CD8-positive, alpha-beta memory T cell (primary cell): ENCODE measurements around the gene BACE2. TPM values are rescaled to one million over a fixed set of nuclear protein-coding genes. Genes with fewer than 3 reads are reported as not detected.

Source experiments
- CTCF ChIA-PET: fragments of 350-600 bp; sonication (Branson Sonifier 250); formaldehyde crosslinking; loops from one replicate; lab custom pipeline; 2021; ENCODE audit warnings: antibody characterized with exemption; lab: Charles Lee
- POLR2A ChIA-PET: fragments of 350-600 bp; sonication (Branson Sonifier 250); formaldehyde crosslinking; loops from one replicate; lab custom pipeline; 2021; ENCODE audit warnings: antibody characterized with exemption; lab: Charles Lee
- DNase-seq, 5 donors: peaks; one replicate each; pipeline versions ENCODE4 v3.0.0 to v3.0.0-alpha.2; 2020 to 2022; ENCODE audit warnings: mixed read lengths in 1 of 5
- H3K27ac ChIP-seq: one replicate; pipeline ENCODE4 v1.7.0; 2013; ENCODE audit warnings: low read depth, mild to moderate bottlenecking, low read length, moderate library complexity
- H3K27me3 ChIP-seq: 2 replicates; pipeline ENCODE4 v1.7.0; 2013; ENCODE audit warnings: low read length, mild to moderate bottlenecking; ENCODE audit not compliant: insufficient read depth, poor library complexity, severe bottlenecking
- H3K36me3 ChIP-seq: 2 replicates; pipeline ENCODE4 v1.7.0; 2013; ENCODE audit warnings: mild to moderate bottlenecking, low read length, moderate library complexity; ENCODE audit not compliant: insufficient read depth
- H3K4me1 ChIP-seq: 2 replicates; pipeline ENCODE4 v1.7.0; 2013; ENCODE audit warnings: mild to moderate bottlenecking, low read length, moderate library complexity; ENCODE audit not compliant: insufficient read depth
- H3K4me3 ChIP-seq: 2 replicates; pipeline ENCODE4 v1.7.0; 2013; ENCODE audit warnings: mild to moderate bottlenecking, low read length
- H3K9me3 ChIP-seq: 2 replicates; pipeline ENCODE4 v1.7.0; 2013; ENCODE audit warnings: mild to moderate bottlenecking, low read length
- H3K27ac Mint-ChIP-seq, 8 donors: one replicate each; pipeline ENCODE4 v1.8.0; 2020 to 2021; ENCODE audit warnings: mixed read lengths in 8 of 8, mild to moderate bottlenecking in 6 of 8, inconsistent platforms in 3 of 8, moderate library complexity in 3 of 8
- H3K27me3 Mint-ChIP-seq, 2 donors: one replicate each; pipeline ENCODE4 v1.8.0; 2020 to 2021; ENCODE audit warnings: mixed read lengths in 2 of 2, mild to moderate bottlenecking in 1 of 2, moderate library complexity in 1 of 2
- H3K36me3 Mint-ChIP-seq, 3 donors: one replicate each; pipeline ENCODE4 v1.8.0; 2020 to 2021; ENCODE audit warnings: mixed read lengths in 3 of 3, inconsistent platforms in 1 of 3, mild to moderate bottlenecking in 1 of 3
- H3K4me1 Mint-ChIP-seq, 3 donors: one replicate each; pipeline ENCODE4 v1.8.0; 2020 to 2021; ENCODE audit warnings: mixed read lengths in 3 of 3, inconsistent platforms in 1 of 3, mild to moderate bottlenecking in 1 of 3
- H3K4me3 Mint-ChIP-seq, 7 donors: one replicate each; pipeline ENCODE4 v1.8.0; 2020 to 2021; ENCODE audit warnings: mixed read lengths in 7 of 7, mild to moderate bottlenecking in 6 of 7, moderate library complexity in 4 of 7, inconsistent platforms in 2 of 7
- H3K9me3 Mint-ChIP-seq, 5 donors: one replicate each; pipeline ENCODE4 v1.8.0; 2020 to 2022; ENCODE audit warnings: mixed read lengths in 5 of 5, mild to moderate bottlenecking in 3 of 5, moderate library complexity in 2 of 5, inconsistent platforms in 1 of 5
- polyA plus RNA-seq: library from polyadenylated mRNA; unstranded; fragments of 300-500 nt; fragmentation: Illumina TruSeq; gene quantifications from one replicate; pipeline ENCODE4 v1.2.3, GENCODE V29; 2021
- total RNA-seq, 2 experiments: library from RNA; stranded (reverse); gene quantifications; one replicate each; pipeline ENCODE4 v1.2.3, GENCODE V29; 2021

The BACE2 gene
- total and polyA plus RNA-seq, 3 experiments from 2014 or later = 0.44 to 1.1 (median 0.58) TPM

DNA sequence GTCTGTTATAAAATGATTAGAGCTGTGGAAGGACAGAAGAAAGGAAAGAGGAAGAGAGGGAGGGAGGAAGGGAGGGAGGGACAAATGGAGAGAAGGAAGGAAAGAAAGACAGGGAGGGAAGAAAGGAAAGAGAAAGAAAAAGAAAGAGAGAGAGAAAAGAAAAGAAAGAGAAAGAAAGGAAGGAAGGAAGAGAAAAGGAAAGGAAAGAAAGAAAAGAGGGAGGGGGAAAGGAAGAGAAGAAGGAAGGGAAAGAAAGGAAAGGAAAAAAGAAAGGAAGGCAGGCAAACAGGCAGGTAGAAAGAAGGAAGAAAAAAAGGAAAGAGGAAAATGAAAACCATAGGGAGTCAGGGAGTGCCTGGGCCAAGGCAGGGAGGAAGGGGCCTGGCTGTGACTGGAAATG lies 14.5 kb upstream of the BACE2 start:
- H3K4me3 Mint-ChIP-seq = no peak overlapping the region
- H3K4me3 ChIP-seq = no peak overlapping the region
- H3K27ac Mint-ChIP-seq = no peak overlapping the region
- CTCF ChIA-PET = no interaction called here
- H3K4me1 Mint-ChIP-seq = no peaks in the 10 kb centered on the region
- POLR2A ChIA-PET = no interaction called here
- no peaks in the 10 kb centered on the region for H3K36me3 ChIP-seq
- no peaks in the 10 kb centered on the region for H3K27me3 ChIP-seq
- H3K9me3 ChIP-seq = no peaks in the 10 kb centered on the region
- no peaks in the 10 kb centered on the region for H3K4me1 ChIP-seq
- no peak for DNase-seq
- H3K36me3 Mint-ChIP-seq = no peaks in the 10 kb centered on the region
- H3K27ac ChIP-seq = no peak overlapping the region
- H3K27me3 Mint-ChIP-seq = peaks cover 3 to 23% of the 10 kb centered on the region in 2 donors
- peaks cover 0 to 10% (median 0%) of the 10 kb centered on the region in 5 donors for H3K9me3 Mint-ChIP-seq

DNA sequence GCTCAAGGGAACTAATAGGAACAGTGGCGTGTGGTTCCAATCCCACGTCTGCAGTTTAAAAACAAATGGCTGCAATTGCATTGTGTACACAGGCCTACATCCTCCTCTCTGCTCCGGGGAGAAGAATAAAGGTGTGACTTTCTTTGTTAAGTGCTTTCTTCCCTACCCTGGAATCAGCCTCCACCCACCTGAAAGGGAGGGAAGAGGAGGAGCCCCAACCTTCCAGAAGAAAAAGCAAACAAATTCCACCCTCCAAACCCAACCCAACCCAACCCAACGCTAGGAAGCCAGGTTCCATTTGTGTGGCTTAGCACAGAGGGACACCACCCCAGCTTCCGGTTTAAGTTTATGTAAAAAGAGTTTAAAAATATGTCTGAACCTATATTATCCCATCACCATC lies 11.8 kb upstream of the BACE2 start:
- peaks cover 5 to 29% of the 10 kb centered on the region in 2 donors for H3K27me3 Mint-ChIP-seq
- POLR2A ChIA-PET = no interaction called here
- H3K4me3 Mint-ChIP-seq = no peak overlapping the region

DNA sequence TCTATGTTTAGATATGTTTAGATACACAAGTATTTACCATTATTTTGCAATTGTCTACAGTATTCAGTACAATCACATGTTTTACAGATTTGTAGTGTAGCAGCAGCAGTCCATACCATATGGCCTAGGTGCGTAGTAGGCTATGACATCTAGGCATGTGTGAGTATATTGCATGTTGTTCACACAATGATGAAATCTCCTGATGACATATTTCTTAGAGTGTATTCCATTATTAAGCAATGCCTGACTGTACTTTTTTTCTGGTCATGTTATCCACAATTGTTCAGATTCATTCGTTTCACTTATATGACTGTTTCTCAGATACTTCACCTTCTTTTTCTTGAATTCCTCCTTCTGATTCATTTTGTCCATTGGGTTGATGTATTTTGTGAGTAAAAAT lies 9.9 kb upstream of the BACE2 start:
- POLR2A ChIA-PET = no interaction called here
- Histone ChIP-seq H3K4me1 (no peaks in the 10 kb centered on the region), H3K4me3 (no peak overlapping the region), H3K36me3 (no peaks in the 10 kb centered on the region), H3K27me3 (no peaks in the 10 kb centered on the region), H3K27ac (no peak overlapping the region), H3K9me3 (no peaks in the 10 kb centered on the region)
- Mint-ChIP-seq H3K4me3 (no peak overlapping the region), H3K27me3 (peaks cover 5 to 33% of the 10 kb centered on the region in 2 donors), H3K9me3 (peaks cover 0 to 10% (median 0%) of the 10 kb centered on the region in 5 donors), H3K36me3 (no peaks in the 10 kb centered on the region), H3K27ac (no peak overlapping the region), H3K4me1 (no peaks in the 10 kb centered on the region)
- no peak for DNase-seq
- CTCF ChIA-PET = no interaction called here

More for the DNA sequence above, 11.8 kb upstream of the BACE2 start:
- Mint-ChIP-seq H3K4me1 (no peaks in the 10 kb centered on the region), H3K27ac (no peak overlapping the region), H3K36me3 (no peaks in the 10 kb centered on the region), H3K9me3 (peaks cover 0 to 12% (median 0%) of the 10 kb centered on the region in 5 donors)
- no peak for DNase-seq
- CTCF ChIA-PET = no interaction called here
- no peaks in the 10 kb centered on the region for H3K4me1 ChIP-seq
- H3K27me3 ChIP-seq = no peaks in the 10 kb centered on the region
- no peak overlapping the region for H3K27ac ChIP-seq
- no peaks in the 10 kb centered on the region for H3K36me3 ChIP-seq
- H3K9me3 ChIP-seq = no peaks in the 10 kb centered on the region
- no peak overlapping the region for H3K4me3 ChIP-seq

DNA sequence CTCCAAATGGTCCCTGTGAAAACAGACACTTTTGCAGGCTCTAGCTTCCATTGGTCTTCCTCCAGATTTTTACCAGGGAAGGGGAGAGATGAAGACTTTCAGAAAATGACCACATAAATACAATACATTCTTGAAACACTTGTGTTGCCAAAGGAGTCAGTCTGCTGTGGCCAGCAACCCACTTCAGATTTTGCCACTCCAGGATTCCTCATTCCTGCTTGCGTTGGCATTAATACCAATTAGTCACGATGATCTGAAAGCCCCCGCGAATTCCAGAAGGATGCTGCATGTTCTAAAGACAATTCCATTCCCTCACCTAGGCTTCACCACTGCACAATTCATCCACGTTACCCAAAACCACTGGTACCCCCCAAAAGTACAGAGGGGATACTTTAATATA lies 7.9 kb upstream of the BACE2 start:
- POLR2A ChIA-PET = no interaction called here
- Histone ChIP-seq H3K9me3 (no peaks in the 10 kb centered on the region), H3K4me3 (no peak overlapping the region), H3K36me3 (no peaks in the 10 kb centered on the region), H3K4me1 (no peaks in the 10 kb centered on the region), H3K27me3 (no peaks in the 10 kb centered on the region), H3K27ac (no peak overlapping the region)
- peaks cover 0 to 10% (median 0%) of the 10 kb centered on the region in 5 donors for H3K9me3 Mint-ChIP-seq
- H3K4me1 Mint-ChIP-seq = no peaks in the 10 kb centered on the region
- CTCF ChIA-PET = no interaction called here
- no peak overlapping the region for H3K27ac Mint-ChIP-seq
- DNase-seq = no peak
- H3K36me3 Mint-ChIP-seq = no peaks in the 10 kb centered on the region
- H3K27me3 Mint-ChIP-seq = peaks cover 1 to 30% of the 10 kb centered on the region in 2 donors
- H3K4me3 Mint-ChIP-seq = no peak overlapping the region

DNA sequence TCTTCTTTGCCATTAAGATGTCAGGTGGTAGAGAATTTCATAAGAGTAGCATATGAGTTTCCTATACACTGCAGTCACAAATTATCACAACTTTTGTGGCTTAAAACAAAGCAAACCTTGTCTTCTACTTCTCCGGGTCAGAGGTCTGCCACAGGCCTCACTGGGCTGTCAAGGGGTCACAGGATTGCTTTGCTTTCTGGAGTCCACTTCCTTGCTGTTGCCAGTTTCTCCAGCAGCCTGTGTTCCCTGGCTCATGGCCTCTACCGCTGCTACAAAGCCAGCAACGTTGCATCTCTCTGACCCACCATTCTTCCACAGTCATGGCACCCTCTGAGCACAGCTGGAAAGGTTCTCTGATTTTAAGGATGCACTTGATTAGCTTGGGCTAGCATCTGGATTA lies 6.5 kb upstream of the BACE2 start:
- Mint-ChIP-seq H3K4me1 (peaks cover 1 to 3% (median 2%) of the 10 kb centered on the region in 3 donors), H3K27ac (no peak overlapping the region), H3K4me3 (no peak overlapping the region), H3K27me3 (peaks cover 6 to 38% of the 10 kb centered on the region in 2 donors), H3K9me3 (peaks cover 0 to 10% (median 0%) of the 10 kb centered on the region in 5 donors), H3K36me3 (no peaks in the 10 kb centered on the region)
- Histone ChIP-seq H3K4me1 (no peaks in the 10 kb centered on the region), H3K9me3 (no peaks in the 10 kb centered on the region), H3K27ac (no peak overlapping the region), H3K4me3 (no peak overlapping the region), H3K36me3 (no peaks in the 10 kb centered on the region), H3K27me3 (peaks cover 4% of the 10 kb centered on the region)
- DNase-seq = no peak
- CTCF ChIA-PET = no interaction called here
- POLR2A ChIA-PET = no interaction called here

DNA sequence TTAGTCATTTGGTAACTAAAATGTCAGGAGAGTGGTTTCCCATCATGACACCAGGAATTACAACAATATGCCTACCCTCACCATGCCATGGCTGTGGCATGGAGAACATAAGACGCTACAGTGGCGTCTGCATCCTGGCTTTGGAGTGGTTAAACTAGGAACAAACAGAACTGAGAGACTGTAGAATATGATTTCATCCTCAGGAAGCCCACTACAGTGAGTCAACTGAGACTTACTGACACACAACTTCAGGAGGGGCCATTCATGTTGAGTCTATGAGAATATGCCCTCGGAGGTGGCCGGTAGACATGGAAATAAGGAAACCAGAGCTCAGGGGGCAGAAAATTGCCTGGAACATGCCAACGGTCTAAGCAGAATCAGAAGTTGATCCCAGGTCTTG lies 5.9 kb upstream of the BACE2 start:
- Mint-ChIP-seq H3K4me3 (no peak overlapping the region), H3K36me3 (no peaks in the 10 kb centered on the region), H3K4me1 (peaks cover 3 to 7% (median 5%) of the 10 kb centered on the region in 3 donors), H3K27me3 (peaks cover 11 to 44% of the 10 kb centered on the region in 2 donors), H3K27ac (no peak overlapping the region), H3K9me3 (peaks cover 0 to 6% (median 0%) of the 10 kb centered on the region in 5 donors)
- no peak overlapping the region for H3K27ac ChIP-seq
- H3K36me3 ChIP-seq = no peaks in the 10 kb centered on the region
- CTCF ChIA-PET = no interaction called here
- H3K4me1 ChIP-seq = no peaks in the 10 kb centered on the region
- no peak for DNase-seq
- no peaks in the 10 kb centered on the region for H3K9me3 ChIP-seq
- POLR2A ChIA-PET = no interaction called here
- no peak overlapping the region for H3K4me3 ChIP-seq
- peaks cover 5% of the 10 kb centered on the region for H3K27me3 ChIP-seq

DNA sequence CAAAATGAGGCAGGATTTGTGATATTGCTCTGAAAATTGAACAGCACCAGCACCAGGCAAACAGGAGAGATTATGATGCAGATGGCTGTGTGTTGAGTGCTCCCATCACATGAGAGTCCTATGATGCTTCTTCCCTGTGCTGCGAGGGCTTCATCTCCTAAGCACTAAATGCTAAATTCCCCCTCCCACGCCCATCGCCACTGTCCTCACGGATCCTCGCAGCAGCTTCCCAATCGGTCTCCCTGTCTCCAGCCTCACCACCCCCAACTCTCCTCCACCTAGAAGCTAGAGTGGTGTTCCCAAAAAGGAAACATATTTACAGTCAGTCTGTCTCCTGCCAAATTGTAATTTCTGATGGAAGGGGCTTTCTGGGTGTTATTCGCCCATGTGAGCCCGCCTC lies 4.9 kb upstream of the BACE2 start:
- Mint-ChIP-seq H3K4me3 (no peak overlapping the region), H3K27ac (no peak overlapping the region), H3K4me1 (peaks cover 3 to 7% (median 5%) of the 10 kb centered on the region in 3 donors), H3K9me3 (peaks cover 0 to 6% (median 0%) of the 10 kb centered on the region in 5 donors), H3K27me3 (peaks cover 11 to 43% of the 10 kb centered on the region in 2 donors), H3K36me3 (no peaks in the 10 kb centered on the region)
- ChIA-PET CTCF (no interaction called here), POLR2A (no interaction called here)
- H3K4me1 ChIP-seq = no peaks in the 10 kb centered on the region
- no peak for DNase-seq
- no peaks in the 10 kb centered on the region for H3K9me3 ChIP-seq
- H3K4me3 ChIP-seq = no peak overlapping the region
- H3K27me3 ChIP-seq = peaks cover 5% of the 10 kb centered on the region
- no peak overlapping the region for H3K27ac ChIP-seq
- no peaks in the 10 kb centered on the region for H3K36me3 ChIP-seq

DNA sequence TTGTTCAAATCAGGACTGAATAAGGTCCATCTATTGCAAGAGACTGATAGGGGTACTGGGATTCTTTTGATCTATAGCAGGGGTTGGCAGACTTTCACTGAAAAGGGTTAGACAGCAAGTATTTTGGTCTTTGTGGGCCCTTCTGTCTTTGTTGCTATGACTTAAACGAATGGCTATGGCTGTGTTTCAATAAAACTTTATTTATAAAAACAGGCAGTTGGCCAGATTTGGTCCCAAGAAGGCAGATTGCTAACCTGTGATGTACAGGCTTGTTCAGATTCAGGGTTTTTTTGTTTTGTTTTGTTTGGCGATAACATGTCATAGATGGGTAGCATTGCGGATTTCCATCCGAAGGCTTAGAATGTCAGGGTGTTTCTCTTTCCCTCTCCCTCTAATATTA lies 3.9 kb upstream of the BACE2 start:
- no peak overlapping the region for H3K27ac Mint-ChIP-seq
- Histone ChIP-seq H3K27ac (no peak overlapping the region), H3K36me3 (no peaks in the 10 kb centered on the region), H3K9me3 (no peaks in the 10 kb centered on the region), H3K4me1 (no peaks in the 10 kb centered on the region), H3K4me3 (no peak overlapping the region), H3K27me3 (peaks cover 5% of the 10 kb centered on the region)
- POLR2A ChIA-PET = no interaction called here
- H3K4me1 Mint-ChIP-seq = peaks cover 4 to 10% (median 7%) of the 10 kb centered on the region in 3 donors
- no peak overlapping the region for H3K4me3 Mint-ChIP-seq
- peaks cover 12 to 39% of the 10 kb centered on the region in 2 donors for H3K27me3 Mint-ChIP-seq
- H3K9me3 Mint-ChIP-seq = peaks cover 0 to 2% (median 0%) of the 10 kb centered on the region in 5 donors
- CTCF ChIA-PET = no interaction called here
- DNase-seq = no peak
- no peaks in the 10 kb centered on the region for H3K36me3 Mint-ChIP-seq
